CD4-positive, alpha-beta T cell treated with Interleukin-4 for 1 hour (primary cell): Measurements from ENCODE around the gene ADD2.
A peak's percentile ranks its signal among the peaks of the same experiment; 100 is the strongest.
"Not testable (repeated sequence)": the region's sequence is repeated elsewhere in the genome, so short reads cannot be mapped to it uniquely, and the experiment has no call there.

Experiments used
- DNase-seq, 2 donors: peaks; one replicate each; pipeline ENCODE4 v3.0.0-alpha.2; 2020 to 2022

Gene ADD2

GRCh38 chr2:70767699-70768589 is at the start of gene ADD2:
ADD2 (minus strand) TSS chr2:70768200; CDS start chr2:70706408, 61,792 bp downstream.
- peak; percentile 23 to 42 for DNase-seq

DNA sequence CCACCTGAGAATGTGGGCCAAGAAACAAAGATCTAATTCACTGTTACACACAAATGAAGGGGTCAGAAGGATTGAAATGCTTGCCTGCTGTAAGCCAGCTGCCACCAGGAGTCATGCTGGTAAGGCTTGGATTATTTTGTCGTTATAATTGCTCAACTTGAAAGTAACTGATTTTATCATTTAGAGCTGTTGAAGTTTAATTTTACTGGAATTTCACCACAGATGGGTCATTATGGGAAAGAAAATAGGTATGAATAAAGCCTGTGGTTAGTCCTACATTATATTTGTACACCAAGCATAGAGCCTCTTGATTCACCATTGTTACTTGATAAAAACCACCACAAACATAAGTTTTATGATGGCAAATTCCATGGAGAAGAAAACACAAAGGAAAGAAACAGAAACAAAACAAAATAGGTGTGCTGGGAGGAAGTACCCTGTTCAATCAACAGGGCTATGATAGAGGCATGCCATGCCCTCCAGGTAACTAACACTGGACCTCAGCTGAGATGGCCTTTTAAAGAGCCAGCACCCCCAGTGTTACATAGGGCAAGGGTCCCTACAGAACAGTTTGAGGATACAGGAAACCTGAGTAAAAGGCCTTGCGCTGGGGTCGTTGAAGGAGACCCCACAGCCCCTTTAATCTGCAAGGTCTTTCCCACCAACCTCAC is 49.4 kb upstream of the ADD2 start:
- no peak for DNase-seq

GRCh38 chr2:70816726-70817125 is 48.7 kb upstream of the ADD2 start:
- DNase-seq, result no peak

- DNase-seq, result no peak
Observed at GRCh38 chr2:70808983-70809958, 41.3 kb upstream of the ADD2 start.

DNA sequence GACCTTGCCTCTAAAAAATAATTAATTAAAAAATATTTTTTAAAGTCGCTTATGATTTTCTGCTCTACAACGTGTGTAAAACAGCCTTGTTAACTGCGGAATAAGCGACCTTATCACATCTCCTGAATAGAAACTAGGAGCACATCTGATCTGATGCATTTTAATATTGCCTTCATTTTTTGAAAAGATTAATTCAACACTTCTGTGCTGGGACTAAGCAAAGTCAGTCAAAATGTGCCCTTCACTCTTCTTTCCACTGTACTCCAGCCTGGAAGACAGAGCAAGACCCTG is 39.8 kb upstream of the ADD2 start:
- no peak for DNase-seq

DNA sequence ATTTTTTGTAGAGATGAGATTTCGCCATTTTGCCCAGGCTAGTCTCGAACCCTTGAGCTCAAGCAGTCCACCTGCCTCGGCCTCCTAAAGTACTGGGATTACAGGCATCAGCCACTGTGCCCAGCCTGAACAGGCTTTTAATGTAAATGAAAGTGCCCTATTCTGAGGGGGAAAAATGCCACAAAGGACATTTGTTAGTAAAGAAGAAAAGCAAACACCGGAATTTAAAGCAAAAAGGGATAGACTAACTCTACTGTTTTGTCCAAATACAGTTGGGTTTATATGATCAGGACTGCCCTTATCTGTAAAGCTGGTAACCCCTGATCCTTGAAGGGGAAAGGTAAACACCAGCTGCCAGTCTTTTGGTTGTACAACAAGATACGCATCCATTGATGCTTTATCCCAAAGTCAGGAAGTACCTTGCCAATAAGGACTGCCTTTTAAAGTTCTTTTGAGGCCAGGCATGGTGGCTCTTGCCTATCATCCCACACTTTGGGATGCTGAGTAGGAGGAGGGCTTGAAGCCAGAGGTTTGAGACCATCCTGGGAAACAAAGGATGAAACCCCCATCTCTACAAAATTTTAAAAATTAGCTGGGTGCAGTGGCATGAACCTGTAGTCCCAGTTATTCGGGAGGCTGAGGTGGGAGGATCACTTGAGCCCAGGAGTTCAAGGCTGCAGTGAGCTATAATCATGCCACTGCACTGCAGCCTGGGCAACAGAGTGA is 39.3 kb upstream of the ADD2 start:
- DNase-seq, result no peak

- DNase-seq, result no peak
Observed at GRCh38 chr2:70806620-70807019, 38.6 kb upstream of the ADD2 start.

DNA sequence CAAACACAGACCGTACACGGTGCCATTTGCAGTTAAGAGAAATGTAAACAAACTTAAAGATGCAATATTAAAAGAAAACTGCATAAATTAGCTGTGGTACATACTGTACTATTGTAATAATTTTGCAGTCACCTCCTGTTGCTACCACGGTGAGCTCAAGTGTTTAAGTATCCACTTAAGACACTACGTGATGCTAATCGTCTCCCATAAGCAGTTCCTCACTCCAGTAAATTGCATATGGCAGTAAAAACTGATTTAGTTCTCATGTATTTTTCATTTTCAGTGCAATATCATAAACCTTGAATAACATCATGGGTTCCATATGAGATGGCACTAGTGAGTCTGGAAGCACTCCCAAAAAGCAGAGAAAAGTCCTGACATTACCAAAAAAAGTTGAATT is 38.0 kb upstream of the ADD2 start:
- DNase-seq, result no peak

GRCh38 chr2:70801607-70802263 is 33.7 kb upstream of the ADD2 start:
- DNase-seq, result no peak

- DNase-seq, result no peak
Observed at GRCh38 chr2:70799706-70800105, 31.7 kb upstream of the ADD2 start.

- DNase-seq, result not testable (repeated sequence)
Observed at GRCh38 chr2:70797996-70798395, 30.0 kb upstream of the ADD2 start.

DNA sequence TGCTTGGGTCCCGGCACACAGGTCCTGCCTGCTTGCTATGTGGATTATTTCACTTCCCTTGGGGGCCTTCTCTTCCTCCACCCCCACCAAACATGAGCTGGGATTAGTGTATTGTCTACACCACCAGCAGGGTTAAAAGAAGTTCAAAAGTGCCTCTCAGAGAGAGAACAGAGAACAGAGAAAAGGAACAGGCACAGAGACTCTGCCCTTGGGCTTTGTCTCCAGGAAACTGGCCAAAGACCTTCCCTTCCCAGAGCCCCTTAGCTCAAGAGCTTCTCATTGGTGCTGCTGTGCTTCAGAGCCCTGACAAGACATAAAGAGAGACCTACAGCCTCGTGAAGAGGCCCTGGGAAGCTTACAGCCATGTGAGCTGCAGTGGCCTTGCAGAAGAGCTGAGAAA is 29.5 kb upstream of the ADD2 start:
- DNase-seq, result no peak

DNA sequence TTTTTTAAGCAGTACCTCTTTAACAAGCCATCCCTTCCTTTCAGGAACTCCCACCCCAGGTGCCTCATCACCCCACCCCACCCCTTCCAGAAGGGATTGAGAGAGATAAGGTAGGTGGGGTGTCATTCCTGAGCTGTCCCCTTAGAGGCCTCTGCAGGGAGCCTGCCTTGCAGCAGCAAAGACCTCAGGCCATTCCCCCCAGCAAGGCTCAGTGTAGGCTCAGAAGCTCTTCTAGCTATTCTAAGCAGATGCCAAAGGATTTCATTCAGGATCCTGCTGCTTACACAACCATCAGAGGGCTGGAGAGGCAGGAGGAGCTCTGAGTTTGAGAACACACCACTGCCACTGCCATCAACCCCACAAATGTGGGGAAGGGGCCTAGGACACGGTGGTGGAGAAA is 28.3 kb upstream of the ADD2 start:
- no peak for DNase-seq

- DNase-seq, result no peak
Observed at GRCh38 chr2:70795164-70795995, 27.4 kb upstream of the ADD2 start.

- DNase-seq, result peak; percentile 14 to 42
Observed at GRCh38 chr2:70793450-70793849, 25.4 kb upstream of the ADD2 start.

DNA sequence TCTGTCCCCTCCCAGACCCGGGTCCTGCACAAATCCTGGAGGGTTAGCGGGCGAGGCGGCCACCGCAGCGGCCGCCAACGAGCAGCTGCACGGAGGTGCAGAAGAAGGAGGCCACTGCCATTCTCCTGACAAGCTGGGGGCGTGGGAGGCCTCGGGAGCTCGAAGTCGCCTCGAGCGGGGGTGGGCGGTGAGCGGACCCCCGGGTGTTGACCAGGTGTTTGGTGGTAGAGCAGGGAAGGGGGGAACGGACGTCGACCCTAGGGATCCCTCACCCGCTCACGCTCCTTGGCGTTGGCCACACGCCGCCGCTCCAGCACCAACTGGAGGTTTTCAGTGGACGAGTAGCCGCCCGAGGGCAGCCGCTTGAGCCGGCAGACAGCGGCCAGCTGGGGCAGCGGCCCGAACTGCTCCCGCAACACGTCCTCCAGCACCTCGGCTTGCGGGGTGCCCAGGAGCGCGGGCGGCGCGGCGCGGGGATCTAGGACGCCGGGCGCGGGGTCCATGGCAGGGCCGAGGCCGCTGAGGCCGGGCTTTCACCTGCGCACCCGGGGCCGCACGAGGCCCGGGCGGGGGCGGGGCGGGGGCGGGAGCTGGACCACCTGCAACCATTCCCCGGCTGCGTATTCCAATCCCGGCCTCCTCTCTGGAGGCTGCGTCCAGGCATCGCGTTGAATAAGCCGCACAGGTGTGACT is 22.3 kb upstream of the ADD2 start, which contains the start of gene FIGLA:
TSS of gene FIGLA (minus strand) at position 508 of the 693 bp plus-strand sequence. CDS start at position 503, 5 bp downstream.
- DNase-seq, result no peak

DNA sequence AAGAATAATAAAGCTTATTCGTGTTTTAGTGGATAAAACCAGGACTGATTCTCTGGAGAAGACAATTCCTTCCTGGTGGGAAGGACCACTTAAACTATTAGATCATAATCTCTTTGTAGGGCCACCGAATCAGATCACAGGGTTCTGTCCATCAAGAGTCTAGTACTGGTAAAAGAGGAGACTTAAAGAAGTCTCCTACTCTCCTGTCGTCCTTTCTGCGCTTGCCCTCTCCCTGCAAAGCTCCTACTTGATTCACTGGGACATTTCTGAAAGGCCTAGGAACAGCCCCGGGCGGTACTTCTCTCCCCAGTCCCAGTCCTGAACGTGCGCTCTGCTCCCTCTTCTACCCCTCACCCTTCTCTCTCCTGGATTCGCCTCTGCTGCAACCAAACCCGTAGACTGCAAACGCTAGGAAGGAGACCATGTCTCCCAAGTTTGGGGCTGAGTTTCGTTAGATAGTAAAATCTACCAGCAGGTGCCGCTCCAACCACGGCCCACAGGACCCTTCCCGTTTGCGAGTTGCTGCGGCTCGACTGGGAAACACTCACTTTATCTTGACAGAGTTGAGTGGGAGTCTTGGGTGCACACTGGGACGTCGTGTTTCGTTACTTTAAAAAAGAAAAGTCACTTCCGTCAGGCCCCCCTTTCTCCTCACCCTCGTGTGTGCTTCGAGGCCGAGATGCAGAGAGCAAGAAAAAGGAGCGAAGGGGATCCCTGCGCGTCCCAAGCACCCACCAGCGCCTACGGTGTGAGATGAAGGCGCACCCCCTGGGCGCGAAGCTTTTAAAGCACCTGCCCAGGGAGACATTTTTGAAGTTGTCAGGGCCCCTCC is 21.5 kb upstream of the ADD2 start:
- peak; percentile 65 to 67 for DNase-seq

DNA sequence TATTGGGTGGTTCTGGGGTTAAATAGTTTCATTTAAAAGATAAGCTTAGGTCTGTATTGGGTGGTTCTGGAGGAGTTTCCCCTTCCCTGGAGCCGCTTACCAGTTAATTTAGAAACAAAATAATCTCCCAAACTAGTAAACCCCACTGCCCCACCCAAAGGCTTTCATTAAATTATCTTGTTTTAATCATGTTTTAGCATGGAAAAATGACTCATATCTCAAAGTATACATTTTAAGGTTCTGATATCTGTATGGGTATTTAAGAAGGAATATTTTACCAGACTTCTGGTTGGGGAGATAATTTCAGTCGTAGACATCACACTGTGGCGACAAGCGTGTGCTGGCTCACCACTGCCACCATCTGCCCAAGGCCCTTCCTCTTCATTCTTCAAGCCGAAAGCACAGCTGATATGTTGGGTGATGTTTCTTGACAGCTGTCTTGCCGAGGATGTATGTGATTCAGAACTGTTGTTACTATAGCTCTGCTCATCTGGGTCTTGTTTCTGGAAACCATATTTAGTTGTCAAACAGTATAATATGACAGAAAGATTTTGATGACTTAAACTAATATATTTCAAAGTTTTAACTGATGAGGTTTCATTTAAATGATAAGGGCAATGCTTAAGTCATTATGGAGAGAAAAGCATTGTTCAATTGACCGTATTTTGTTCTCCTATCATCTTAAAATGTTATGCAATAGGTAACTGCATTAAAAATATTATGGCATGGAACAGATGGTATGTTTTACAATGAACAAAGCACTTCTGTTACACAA is 17.3 kb upstream of the ADD2 start:
- DNase-seq, result peak; percentile 20 to 47
